Neural progenitor cell (in vitro differentiated cells): ENCODE measurements around the gene ADAMTS14. TPM values are rescaled to one million over a fixed set of nuclear protein-coding genes. Genes with fewer than 3 reads are reported as not detected.

Source experiments
- DNase-seq: peaks from one replicate; pipeline ENCODE4 v3.0.0-alpha.2; 2016; ENCODE audit warnings: low spot score
- H2AFZ ChIP-seq: fragments of 200-600 bp; sonication (generic); replicated peaks from 2 replicates; pipeline ENCODE4 v1.6.1; 2016; ENCODE audit warnings: antibody characterized with exemption
- H3F3A ChIP-seq: fragments of 200-600 bp; sonication (generic); 2 replicates; pipeline ENCODE4 v1.6.1; 2016; ENCODE audit warnings: antibody characterized with exemption, low read depth
- H3K27ac ChIP-seq: fragments of 200-600 bp; sonication (generic); 2 replicates; pipeline ENCODE4 v1.5.1; 2016; ENCODE audit warnings: mild to moderate bottlenecking
- H3K27me3 ChIP-seq: fragments of 200-600 bp; sonication (generic); 2 replicates; pipeline ENCODE4 v1.6.1; 2016; ENCODE audit warnings: mild to moderate bottlenecking, moderate library complexity
- H3K36me3 ChIP-seq: fragments of 200-600 bp; sonication (generic); 2 replicates; pipeline ENCODE4 v1.5.1; 2016
- H3K4me1 ChIP-seq: fragments of 200-600 bp; sonication (generic); 2 replicates; pipeline ENCODE4 v1.6.1; 2016; ENCODE audit warnings: mixed run types
- H3K4me2 ChIP-seq: fragments of 200-600 bp; sonication (generic); 2 replicates; pipeline ENCODE4 v1.6.1; 2016
- H3K4me3 ChIP-seq: fragments of 200-600 bp; sonication (generic); 2 replicates; pipeline ENCODE4 v1.5.1; 2016
- H3K79me2 ChIP-seq: fragments of 200-600 bp; sonication (generic); 2 replicates; pipeline ENCODE4 v1.6.1; 2016; ENCODE audit warnings: low read depth
- H3K9ac ChIP-seq: fragments of 200-600 bp; sonication (generic); 2 replicates; pipeline ENCODE4 v1.6.1; 2016
- H3K9me3 ChIP-seq: fragments of 200-600 bp; sonication (generic); 2 replicates; pipeline ENCODE4 v1.5.1; 2016; ENCODE audit warnings: low read depth
- H4K20me1 ChIP-seq: fragments of 200-600 bp; sonication (generic); 2 replicates; pipeline ENCODE4 v1.6.1; 2016; ENCODE audit warnings: low read depth
- H3K27ac Mint-ChIP-seq: 3 replicates; pipeline ENCODE4 v1.8.0; 2021; ENCODE audit warnings: mixed read lengths
- H3K27me3 Mint-ChIP-seq: 2 replicates; pipeline ENCODE4 v1.8.0; 2022; ENCODE audit warnings: low read depth, mild to moderate bottlenecking, inconsistent platforms, moderate library complexity, mixed read lengths; ENCODE audit not compliant: insufficient read depth
- H3K36me3 Mint-ChIP-seq: 3 replicates; pipeline ENCODE4 v1.8.0; 2021; ENCODE audit warnings: mixed read lengths
- H3K4me1 Mint-ChIP-seq: 3 replicates; pipeline ENCODE4 v1.8.0; 2021; ENCODE audit warnings: mixed read lengths
- H3K4me3 Mint-ChIP-seq: 3 replicates; pipeline ENCODE4 v1.8.0; 2021; ENCODE audit warnings: mild to moderate bottlenecking, moderate library complexity, mixed read lengths
- H3K9me3 Mint-ChIP-seq: 3 replicates; pipeline ENCODE4 v1.8.0; 2020; ENCODE audit warnings: mixed read lengths
- EZH2 ChIP-seq: fragments of 200-600 bp; sonication (generic); IDR thresholded peaks from 2 replicates; pipeline ENCODE4 v1.6.1; 2017; ENCODE audit warnings: antibody characterized with exemption, mild to moderate bottlenecking, moderate library complexity
- EZH2phosphoT487 ChIP-seq: fragments of 200-600 bp; sonication (generic); IDR thresholded peaks from 2 replicates; pipeline ENCODE4 v1.6.1; 2017; ENCODE audit warnings: antibody characterized with exemption
- total RNA-seq: library from RNA; depleted of rRNA; stranded (reverse); fragments of >200 nt; gene quantifications from 2 replicates; pipeline ENCODE4 v1.2.3, GENCODE V29; 2015; ENCODE audit warnings: low replicate concordance
- TF ChIP-seq, protein P1 (sequence below): fragments of 200-600 bp; sonication (generic); IDR thresholded peaks from 2 replicates; pipeline ENCODE4 v1.5.1; 2017; ENCODE audit warnings: antibody characterized with exemption, mild to moderate bottlenecking

Gene ADAMTS14
- total RNA-seq, 1 donor from 2014 or later: not detected

DNA sequence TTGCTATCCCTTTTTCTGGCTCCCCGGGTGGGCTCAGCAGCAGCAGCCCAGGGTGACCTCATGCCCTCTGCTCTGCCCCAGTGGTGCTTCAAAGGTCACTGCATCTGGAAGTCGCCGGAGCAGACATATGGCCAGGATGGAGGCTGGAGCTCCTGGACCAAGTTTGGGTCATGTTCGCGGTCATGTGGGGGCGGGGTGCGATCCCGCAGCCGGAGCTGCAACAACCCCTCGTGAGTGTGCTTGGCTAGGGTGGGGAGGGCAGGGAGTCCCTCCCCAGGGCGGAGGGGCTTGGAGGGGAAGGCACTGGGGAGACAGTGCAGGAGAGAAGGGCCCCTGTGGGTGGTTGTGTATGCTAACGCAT is 66.4 kb downstream of the ADAMTS14 start:
- no peak for TF ChIP-seq EZH2
- no peak for TF ChIP-seq EZH2phosphoT487
- TF ChIP-seq, protein P1, sequence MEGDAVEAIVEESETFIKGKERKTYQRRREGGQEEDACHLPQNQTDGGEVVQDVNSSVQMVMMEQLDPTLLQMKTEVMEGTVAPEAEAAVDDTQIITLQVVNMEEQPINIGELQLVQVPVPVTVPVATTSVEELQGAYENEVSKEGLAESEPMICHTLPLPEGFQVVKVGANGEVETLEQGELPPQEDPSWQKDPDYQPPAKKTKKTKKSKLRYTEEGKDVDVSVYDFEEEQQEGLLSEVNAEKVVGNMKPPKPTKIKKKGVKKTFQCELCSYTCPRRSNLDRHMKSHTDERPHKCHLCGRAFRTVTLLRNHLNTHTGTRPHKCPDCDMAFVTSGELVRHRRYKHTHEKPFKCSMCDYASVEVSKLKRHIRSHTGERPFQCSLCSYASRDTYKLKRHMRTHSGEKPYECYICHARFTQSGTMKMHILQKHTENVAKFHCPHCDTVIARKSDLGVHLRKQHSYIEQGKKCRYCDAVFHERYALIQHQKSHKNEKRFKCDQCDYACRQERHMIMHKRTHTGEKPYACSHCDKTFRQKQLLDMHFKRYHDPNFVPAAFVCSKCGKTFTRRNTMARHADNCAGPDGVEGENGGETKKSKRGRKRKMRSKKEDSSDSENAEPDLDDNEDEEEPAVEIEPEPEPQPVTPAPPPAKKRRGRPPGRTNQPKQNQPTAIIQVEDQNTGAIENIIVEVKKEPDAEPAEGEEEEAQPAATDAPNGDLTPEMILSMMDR: no peak
- no peaks in the 10 kb centered on the region for H3K36me3 ChIP-seq
- H3K4me3 ChIP-seq: no peak overlapping the region
- Mint-ChIP-seq H3K4me3 (no peak overlapping the region), H3K36me3 (no peaks in the 10 kb centered on the region), H3K4me1 (peaks cover 23% of the 10 kb centered on the region), H3K27ac (no peak overlapping the region), H3K27me3 (peaks cover 4% of the 10 kb centered on the region), H3K9me3 (no peaks in the 10 kb centered on the region)
- H3K27ac ChIP-seq: no peak overlapping the region
- H3K4me1 ChIP-seq: peaks cover 5% of the 10 kb centered on the region
- H2AFZ ChIP-seq: no peak overlapping the region
- no peaks in the 10 kb centered on the region for H3K9me3 ChIP-seq
- no peaks in the 10 kb centered on the region for H4K20me1 ChIP-seq
- H3K79me2 ChIP-seq: no peaks in the 10 kb centered on the region
- H3K27me3 ChIP-seq: no peaks in the 10 kb centered on the region
- DNase-seq: no peak
- no peak overlapping the region for H3K4me2 ChIP-seq
- H3F3A ChIP-seq: no peaks in the 10 kb centered on the region
- H3K9ac ChIP-seq: no peak overlapping the region

DNA sequence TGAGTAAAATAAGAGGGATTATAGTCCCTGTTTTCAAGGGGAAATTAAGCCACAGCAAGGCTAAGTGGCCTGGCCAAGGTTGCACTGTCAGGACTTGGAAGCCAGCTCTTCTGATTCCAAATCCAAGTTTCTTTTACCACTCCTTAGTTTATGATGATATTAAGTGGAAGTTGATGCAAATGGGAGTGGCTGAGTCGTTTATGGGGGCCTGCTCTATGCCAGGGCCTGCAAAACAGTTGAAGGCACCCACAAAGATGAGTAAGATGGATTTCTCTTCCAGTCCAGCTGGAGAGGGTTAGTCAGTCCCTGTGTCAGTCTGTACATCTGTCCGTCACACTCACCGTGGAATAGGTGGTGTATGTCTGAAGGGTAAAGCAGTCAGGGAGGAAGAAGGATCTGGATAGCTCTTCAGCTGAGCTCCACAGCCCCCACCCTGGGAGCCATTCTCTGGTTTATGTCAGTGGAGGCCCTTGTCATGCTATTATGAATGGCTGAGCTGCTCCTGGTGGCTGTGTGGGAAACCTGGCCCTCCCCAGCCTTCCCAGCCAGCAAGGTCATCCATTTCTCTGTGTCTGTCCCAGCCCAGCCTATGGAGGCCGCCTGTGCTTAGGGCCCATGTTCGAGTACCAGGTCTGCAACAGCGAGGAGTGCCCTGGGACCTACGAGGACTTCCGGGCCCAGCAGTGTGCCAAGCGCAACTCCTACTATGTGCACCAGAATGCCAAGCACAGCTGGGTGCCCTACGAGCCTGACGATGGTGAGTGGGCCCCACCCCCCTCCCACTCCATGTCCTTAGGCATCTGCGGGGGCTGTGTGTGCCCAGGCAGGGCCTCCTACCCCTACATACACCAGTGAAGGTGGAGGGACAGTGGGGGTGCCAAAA is 68.3 kb downstream of the ADAMTS14 start:
- no peak for DNase-seq
- TF ChIP-seq, protein P1: no peak
- TF ChIP-seq EZH2: no peak
- no peak for TF ChIP-seq EZH2phosphoT487
- Mint-ChIP-seq H3K4me3 (no peak overlapping the region), H3K27ac (no peak overlapping the region), H3K4me1 (peaks cover 25% of the 10 kb centered on the region), H3K36me3 (no peaks in the 10 kb centered on the region), H3K9me3 (no peaks in the 10 kb centered on the region), H3K27me3 (peaks cover 4% of the 10 kb centered on the region)
- no peaks in the 10 kb centered on the region for H3F3A ChIP-seq
- no peak overlapping the region for H2AFZ ChIP-seq
- H3K9me3 ChIP-seq: no peaks in the 10 kb centered on the region
- no peaks in the 10 kb centered on the region for H4K20me1 ChIP-seq
- peaks cover 5% of the 10 kb centered on the region for H3K4me1 ChIP-seq
- no peak overlapping the region for H3K4me3 ChIP-seq
- H3K4me2 ChIP-seq: no peak overlapping the region
- H3K27ac ChIP-seq: no peak overlapping the region
- no peaks in the 10 kb centered on the region for H3K79me2 ChIP-seq
- no peaks in the 10 kb centered on the region for H3K27me3 ChIP-seq
- no peaks in the 10 kb centered on the region for H3K36me3 ChIP-seq
- no peak overlapping the region for H3K9ac ChIP-seq

DNA sequence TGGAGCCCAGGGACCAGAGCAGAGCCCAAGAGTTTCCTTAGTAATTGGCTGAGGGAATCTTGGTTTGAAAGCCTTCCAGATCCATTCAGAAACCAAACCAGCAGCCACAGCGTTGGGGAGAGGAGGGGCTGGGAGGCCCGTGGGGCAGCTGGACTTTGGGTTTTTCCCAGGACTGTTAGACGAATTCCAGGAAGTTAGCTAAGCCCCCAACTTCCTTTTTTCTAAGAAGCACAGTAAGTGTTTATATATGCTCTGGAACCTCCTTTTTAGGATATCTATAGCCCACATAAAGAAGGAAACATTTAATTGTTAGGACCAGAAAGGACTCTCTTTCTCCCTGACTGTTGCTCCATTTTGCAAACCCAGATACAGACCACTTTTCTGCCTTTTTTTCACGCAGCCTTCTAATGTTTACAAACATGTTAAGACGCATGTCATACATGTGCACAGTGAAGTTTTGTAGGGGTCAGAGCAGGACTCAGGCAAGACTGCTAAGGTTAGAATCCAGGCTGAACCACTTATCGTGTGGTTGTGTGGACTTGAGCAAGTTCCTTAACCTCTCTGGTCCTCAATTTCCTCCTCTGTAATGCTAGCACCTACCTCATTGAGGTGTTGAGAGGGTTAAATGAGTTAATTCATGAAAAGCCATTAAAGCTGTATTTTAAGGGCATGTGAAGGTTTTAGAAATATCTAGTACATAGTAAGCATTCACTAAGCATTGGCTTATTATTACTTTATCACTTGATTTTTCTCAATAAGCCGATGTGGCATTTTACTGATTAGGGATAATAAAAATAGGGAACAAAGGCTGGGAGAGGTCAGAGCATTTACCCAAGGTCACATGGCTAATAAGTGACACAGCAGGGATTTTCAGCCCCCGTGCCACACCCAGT is 70.5 kb downstream of the ADAMTS14 start:
- no peak overlapping the region for H3K4me3 Mint-ChIP-seq
- no peaks in the 10 kb centered on the region for H3K9me3 Mint-ChIP-seq
- no peak overlapping the region for H3K27ac Mint-ChIP-seq
- no peaks in the 10 kb centered on the region for H3K4me1 ChIP-seq
- no peak overlapping the region for H2AFZ ChIP-seq
- H3K36me3 Mint-ChIP-seq: no peaks in the 10 kb centered on the region
- no peak overlapping the region for H3K4me2 ChIP-seq
- H3K4me3 ChIP-seq: no peak overlapping the region
- H3K9ac ChIP-seq: no peak overlapping the region
- H3K36me3 ChIP-seq: no peaks in the 10 kb centered on the region
- no peaks in the 10 kb centered on the region for H3K9me3 ChIP-seq
- H4K20me1 ChIP-seq: no peaks in the 10 kb centered on the region
- peaks cover 4% of the 10 kb centered on the region for H3K27me3 Mint-ChIP-seq
- no peaks in the 10 kb centered on the region for H3K27me3 ChIP-seq
- DNase-seq: no peak
- no peak overlapping the region for H3K27ac ChIP-seq
- TF ChIP-seq, protein P1: no peak
- TF ChIP-seq EZH2phosphoT487 (no peak), EZH2 (no peak)
- H3K79me2 ChIP-seq: no peaks in the 10 kb centered on the region
- H3K4me1 Mint-ChIP-seq: peaks cover 26% of the 10 kb centered on the region
- no peaks in the 10 kb centered on the region for H3F3A ChIP-seq
